IMR-90 (cell line): ENCODE measurements around the gene ATOH8. TPM values are rescaled to one million over a fixed set of nuclear protein-coding genes. Genes with fewer than 3 reads are reported as not detected.
A peak's percentile ranks its signal among the peaks of the same experiment; 100 is the strongest.

Experiments
- ATAC-seq: fragments of 200-7000 bp; cut with Tn5 transposase; 2 replicates; pipeline ENCODE4 v1.9.1; 2020; ENCODE audit warnings: low read depth, mild to moderate bottlenecking, moderate library complexity
- BruUV-seq: library from RNA; stranded (reverse); fragments of 400-500 nt; replicated peaks from 2 replicates; lab custom pipeline; 2021; lab: Mats Ljungman, UMichigan
- CTCF ChIA-PET: fragments of 300-600 bp; formaldehyde crosslinking; extraction: SDS; loops from one replicate; lab custom pipeline; 2021; ENCODE audit warnings: antibody characterized with exemption; lab: Yijun Ruan, JAX
- POLR2A ChIA-PET: fragments of 300-600 bp; sonication (Branson Sonifier 250); formaldehyde crosslinking; loops from one replicate; lab custom pipeline; 2022; ENCODE audit warnings: antibody characterized with exemption; ENCODE audit not compliant: unreplicated experiment; lab: Charles Lee
- DNase-seq: peaks from one replicate; pipeline ENCODE4 v3.0.0; 2013
- H2AFZ ChIP-seq: replicated peaks from 2 replicates; pipeline ENCODE3; 2013; ENCODE audit warnings: low read length, mild to moderate bottlenecking; ENCODE audit not compliant: poor library complexity
- H2AK5ac ChIP-seq: 2 replicates; pipeline ENCODE4 v1.6.1; 2013; ENCODE audit warnings: low read depth, low read length, inconsistent platforms
- H2AK9ac ChIP-seq: replicated peaks from 2 replicates; pipeline ENCODE3; 2013; ENCODE audit warnings: mild to moderate bottlenecking, low read depth, low read length, moderate library complexity; ENCODE audit not compliant: poor library complexity
- H2BK120ac ChIP-seq: 2 replicates; pipeline ENCODE4 v1.6.1; 2013; ENCODE audit warnings: low read depth, low read length, inconsistent platforms
- H2BK15ac ChIP-seq: 3 replicates; pipeline ENCODE4 v1.6.1; 2013; ENCODE audit warnings: low read depth, low read length, inconsistent platforms
- H2BK20ac ChIP-seq: 2 replicates; pipeline ENCODE4 v1.6.1; 2013; ENCODE audit warnings: low read depth, mild to moderate bottlenecking, inconsistent platforms, low read length, moderate library complexity
- H2BK5ac ChIP-seq: 2 replicates; pipeline ENCODE4 v1.6.1; 2013; ENCODE audit warnings: mild to moderate bottlenecking, low read depth, low read length, inconsistent platforms; ENCODE audit not compliant: poor library complexity, severe bottlenecking
- H3K14ac ChIP-seq: replicated peaks from 2 replicates; pipeline ENCODE4 v1.6.1; 2013; ENCODE audit warnings: low read depth, low read length, inconsistent platforms
- H3K18ac ChIP-seq: 2 replicates; pipeline ENCODE4 v1.6.1; 2013; ENCODE audit warnings: low read depth, low read length, control low read depth
- H3K23ac ChIP-seq: 2 replicates; pipeline ENCODE4 v1.6.1; 2013; ENCODE audit warnings: low read depth, low read length, inconsistent platforms
- H3K27ac ChIP-seq: 2 replicates; pipeline ENCODE4 v1.5.1; 2013; ENCODE audit warnings: mild to moderate bottlenecking, control low read depth, low read length; ENCODE audit not compliant: insufficient read depth
- H3K27me3 ChIP-seq: 2 replicates; pipeline ENCODE4 v1.6.1; 2013; ENCODE audit warnings: low read length; ENCODE audit not compliant: control insufficient read depth, insufficient read depth
- H3K36me3 ChIP-seq: 2 replicates; pipeline ENCODE4 v1.6.1; 2013; ENCODE audit warnings: low read length, mixed read lengths; ENCODE audit not compliant: control insufficient read depth, insufficient read depth
- H3K4ac ChIP-seq: 2 replicates; pipeline ENCODE4 v1.6.1; 2013; ENCODE audit warnings: low read depth, low read length, inconsistent platforms
- H3K4me1 ChIP-seq: 2 replicates; pipeline ENCODE4 v1.6.1; 2013; ENCODE audit warnings: low read length, mixed read lengths; ENCODE audit not compliant: control insufficient read depth, insufficient read depth
- H3K4me2 ChIP-seq: 2 replicates; pipeline ENCODE4 v1.6.1; 2013; ENCODE audit warnings: low read depth, mild to moderate bottlenecking, control low read depth, low read length, moderate library complexity
- H3K4me3 ChIP-seq: 2 replicates; pipeline ENCODE4 v1.5.1; 2013; ENCODE audit warnings: low read depth, mild to moderate bottlenecking, control low read depth, low read length, moderate library complexity; ENCODE audit not compliant: insufficient read depth
- H3K56ac ChIP-seq: 2 replicates; pipeline ENCODE4 v1.6.1; 2013; ENCODE audit warnings: low read length, inconsistent platforms; ENCODE audit not compliant: insufficient read depth; ENCODE audit errors: extremely low read depth
- H3K79me1 ChIP-seq, 2 experiments: 2 replicates each; pipeline ENCODE4 v1.6.1; 2013; ENCODE audit warnings: low read length in 2 of 2, inconsistent platforms in 1 of 2, low read depth in 1 of 2
- H3K9ac ChIP-seq: 2 replicates; pipeline ENCODE4 v1.6.1; 2013; ENCODE audit warnings: low read depth, low read length, control low read depth
- H3K9me1 ChIP-seq: 2 replicates; pipeline ENCODE4 v1.6.1; 2013; ENCODE audit warnings: low read length, inconsistent platforms; ENCODE audit not compliant: insufficient read depth
- H3K9me3 ChIP-seq: 2 replicates; pipeline ENCODE4 v1.6.1; 2013; ENCODE audit warnings: low read length; ENCODE audit not compliant: control insufficient read depth, insufficient read depth
- H4K20me1 ChIP-seq: 2 replicates; pipeline ENCODE4 v1.6.1; 2013; ENCODE audit warnings: low read length, inconsistent platforms; ENCODE audit not compliant: insufficient read depth
- H4K5ac ChIP-seq: 2 replicates; pipeline ENCODE4 v1.6.1; 2013; ENCODE audit warnings: mild to moderate bottlenecking, low read depth, low read length, control low read depth
- H4K8ac ChIP-seq, 2 experiments: 2 replicates each; pipeline ENCODE4 v1.6.1; 2013; ENCODE audit warnings: low read depth in 2 of 2, low read length in 2 of 2, control low read depth in 1 of 2, inconsistent platforms in 1 of 2
- H4K91ac ChIP-seq: 2 replicates; pipeline ENCODE4 v1.6.1; 2013; ENCODE audit warnings: low read depth, low read length, inconsistent platforms; ENCODE audit not compliant: insufficient read depth
- CEBPB ChIP-seq: IDR thresholded peaks from 2 replicates; pipeline ENCODE4 v1.6.1; 2012; ENCODE audit warnings: low read depth, low read length, improper control_type of control experiment
- CTCF ChIP-seq: conservative IDR thresholded peaks from 2 replicates; pipeline ENCODE4 v1.5.1; 2012; ENCODE audit warnings: mild to moderate bottlenecking, low read depth, low read length, improper control_type of control experiment
- ELK1 ChIP-seq: fragments of 150-350 bp; IDR thresholded peaks from 2 replicates; pipeline ENCODE4 v1.6.1; 2016; ENCODE audit warnings: low read depth, mild to moderate bottlenecking, low read length, moderate library complexity, borderline replicate concordance
- FOS ChIP-seq: fragments of 150-350 bp; IDR thresholded peaks from 2 replicates; pipeline ENCODE4 v1.6.1; 2016; ENCODE audit warnings: low read depth, low read length
- MAZ ChIP-seq: IDR thresholded peaks from 2 replicates; pipeline ENCODE4 v1.6.1; 2012; ENCODE audit warnings: low read depth, mild to moderate bottlenecking, low read length, improper control_type of control experiment, moderate library complexity, borderline replicate concordance
- MXI1 ChIP-seq: IDR thresholded peaks from 2 replicates; pipeline ENCODE4 v1.6.1; 2012; ENCODE audit warnings: low read depth, mild to moderate bottlenecking, low read length, moderate library complexity, borderline replicate concordance
- RFX5 ChIP-seq: IDR thresholded peaks from 2 replicates; pipeline ENCODE4 v1.8.0; 2012; ENCODE audit warnings: low read depth, mild to moderate bottlenecking, low read length, moderate library complexity
- SMC3 ChIP-seq: fragments of 150-350 bp; IDR thresholded peaks from 2 replicates; pipeline ENCODE4 v1.6.1; 2016; ENCODE audit warnings: low read depth, mild to moderate bottlenecking, antibody characterized with exemption, low read length, moderate library complexity
- USF2 ChIP-seq: fragments of 150-350 bp; IDR thresholded peaks from 2 replicates; pipeline ENCODE4 v1.6.1; 2017; ENCODE audit warnings: mild to moderate bottlenecking, antibody characterized with exemption, low read length, low read depth
- WGBS, 2 experiments: methylation state at CpG; one replicate each; pipeline versions ENCODE4 v1.1.5 to v1.1.7; 2013; ENCODE audit warnings: missing lambda C conversion rate in 2 of 2; ENCODE audit not compliant: insufficient read length in 1 of 2; ENCODE audit errors: extremely low coverage in 2 of 2; 5-methylcytosine and 5-hydroxymethylcytosine counted together
- dilution Hi-C: fragments of 300-500 bp; cut with HindIII; formaldehyde crosslinking; loops from one replicate; pipeline ENCODE4 v1.14.3; 2018; ENCODE audit warnings: low sequenced_read_pairs; ENCODE audit not compliant: unreplicated experiment
- in situ Hi-C: fragments of 300-500 bp; cut with MboI; formaldehyde crosslinking; loops from 3 replicates; pipeline ENCODE4 v1.14.3; 2019; ENCODE audit warnings: low sequenced_read_pairs, inconsistent platforms, mixed read lengths
- intact Hi-C: fragments of 100-400 bp; cut with micrococcal nuclease; formaldehyde crosslinking; loops from 2 replicates; pipeline ENCODE4 v1.10.0; 2022
- polyA plus RNA-seq, 3 experiments: library from polyadenylated mRNA; depleted of rRNA; stranded (reverse); fragments of >200 nt; gene quantifications; 2 replicates each; pipeline ENCODE4 v1.2.3, GENCODE V29; 2012; ENCODE audit warnings: low replicate concordance in 1 of 3
- total RNA-seq: library from RNA; depleted of rRNA; stranded (reverse); fragments of >200 nt; gene quantifications from 2 replicates; pipeline ENCODE4 v1.2.3, GENCODE V29; 2012

The ATOH8 gene
- total and polyA plus RNA-seq, 2 of the 4 experiments (the other 2 are of a cell fraction): 7.9 to 9.0 TPM

GRCh38 chr2:85740193-85740592 is 13.6 kb upstream of the ATOH8 start:
- H3K4me1 ChIP-seq: peaks cover 41% of the 10 kb centered on the region
- intact Hi-C loops: no loop called here
- no peak for ATAC-seq

More at GRCh38 chr2:85740193-85740592, 13.6 kb upstream of the ATOH8 start:
- no peak for DNase-seq
- no peak overlapping the region for H2BK15ac ChIP-seq
- dilution Hi-C loops: no loop called here
- 0 out of 2 replicates have a peak overlapping the region, but pooled peaks have one; percentile 14 for H3K14ac ChIP-seq
- no peak overlapping the region; the same call in 1 of the 2 replicates for H4K91ac ChIP-seq
- H3K9me3 ChIP-seq: no peaks in the 10 kb centered on the region
- no peak overlapping the region for H2AK5ac ChIP-seq
- 88% methylated on average over 1 of the region's 4 CpGs; no CpG with 5 or more reads in 1 of the 2 experiments for WGBS, 2 experiments
- H3K18ac ChIP-seq: no peak overlapping the region
- ChIA-PET POLR2A (no interaction called here), CTCF (interaction anchor here (1.0 to 1.3 kb wide), 3 partner anchors 10 to 63 kb away, joined by 3 to 6 read pairs (median 3); no protein-coding TSS in a partner anchor)
- peaks cover 25% of the 10 kb centered on the region for H3K9me1 ChIP-seq
- no peaks in the 10 kb centered on the region for H3K36me3 ChIP-seq
- no peak overlapping the region for H4K8ac ChIP-seq
- no peaks in the 10 kb centered on the region for H3K27me3 ChIP-seq
- H2AFZ ChIP-seq: no peak overlapping the region
- no peak overlapping the region for H4K5ac ChIP-seq
- H3K4me2 ChIP-seq: no peak overlapping the region
- in situ Hi-C loops: no loop called here
- 0 out of 2 replicates have a peak overlapping the region, but pooled peaks have one; percentile 26 for H2BK120ac ChIP-seq
- peaks cover 8% of the 10 kb centered on the region for H4K20me1 ChIP-seq
- no peak overlapping the region for H3K56ac ChIP-seq
- no peak overlapping the region for H3K4me3 ChIP-seq
- no peak overlapping the region for H3K27ac ChIP-seq
- no TSS peak for BruUV-seq
- no peak overlapping the region for H3K23ac ChIP-seq
- no peaks in the 10 kb centered on the region for H3K79me1 ChIP-seq
- H2BK20ac ChIP-seq: no peak overlapping the region; the same call in 1 of the 2 replicates
- no peak overlapping the region for H2BK5ac ChIP-seq
- no peak overlapping the region for H3K9ac ChIP-seq
- no peak for TF ChIP-seq CTCF
- no peak for TF ChIP-seq FOS
- TF ChIP-seq USF2: no peak
- TF ChIP-seq ELK1: no peak
- no peak for TF ChIP-seq MXI1
- TF ChIP-seq MAZ: no peak
- TF ChIP-seq CEBPB: no peak
- TF ChIP-seq SMC3: no peak
- no peak for TF ChIP-seq RFX5
- no peak overlapping the region for H3K4ac ChIP-seq
- no peak overlapping the region for H2AK9ac ChIP-seq
